WERI-Rb-1 (cell line): ENCODE results near the gene LHFPL6.

ENCODE experiments used
- DNase-seq: peaks from one replicate; pipeline ENCODE4 v3.0.0-alpha.2; 2020
- H3K27ac ChIP-seq: fragments of 250-450 bp; sonication (Bioruptor Pico); 2 replicates; pipeline ENCODE4 v1.5.1; 2020; ENCODE audit warnings: mild to moderate bottlenecking, moderate library complexity
- H3K27me3 ChIP-seq: fragments of 250-450 bp; sonication (Bioruptor Pico); 2 replicates; pipeline ENCODE4 v1.5.1; 2021; ENCODE audit warnings: mild to moderate bottlenecking, low read depth, moderate library complexity; ENCODE audit not compliant: insufficient read depth, severe bottlenecking
- H3K36me3 ChIP-seq: fragments of 250-450 bp; sonication (Bioruptor Pico); 2 replicates; pipeline ENCODE4 v1.5.1; 2020; ENCODE audit warnings: mild to moderate bottlenecking, moderate library complexity
- H3K4me3 ChIP-seq: 2 replicates; pipeline ENCODE4 v1.5.1; 2011; ENCODE audit warnings: low read depth, mild to moderate bottlenecking, control low read depth, low read length
- H3K9me3 ChIP-seq: fragments of 250-450 bp; sonication (Bioruptor Pico); 2 replicates; pipeline ENCODE4 v1.5.1; 2021; ENCODE audit warnings: mild to moderate bottlenecking, moderate library complexity; ENCODE audit not compliant: severe bottlenecking
- TF ChIP-seq, protein P1 (sequence below): IDR thresholded peaks from 2 replicates; pipeline ENCODE4 v1.5.1; 2011; ENCODE audit warnings: low read depth, mild to moderate bottlenecking, control low read depth, inconsistent platforms, low read length

Gene LHFPL6

DNA sequence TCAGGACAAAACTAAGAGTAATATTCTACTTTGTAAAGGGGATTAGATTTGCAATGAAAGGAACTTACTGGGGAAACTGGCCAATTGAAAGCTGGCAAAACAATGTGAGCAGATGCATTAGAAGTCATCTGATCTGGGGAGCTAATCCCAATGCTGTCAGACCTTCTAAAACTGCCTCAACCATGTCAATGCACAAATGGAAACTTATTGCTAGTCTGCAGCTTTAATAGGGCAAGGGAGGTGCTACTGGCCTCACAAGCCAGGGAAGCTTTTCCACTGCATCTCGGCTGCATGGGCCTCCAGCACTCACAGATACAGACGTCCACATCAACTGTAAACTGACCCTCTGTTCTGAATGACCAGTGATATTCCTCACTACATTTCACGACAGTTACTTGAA lies 154.2 kb downstream of the LHFPL6 start:
- TF ChIP-seq, protein P1, sequence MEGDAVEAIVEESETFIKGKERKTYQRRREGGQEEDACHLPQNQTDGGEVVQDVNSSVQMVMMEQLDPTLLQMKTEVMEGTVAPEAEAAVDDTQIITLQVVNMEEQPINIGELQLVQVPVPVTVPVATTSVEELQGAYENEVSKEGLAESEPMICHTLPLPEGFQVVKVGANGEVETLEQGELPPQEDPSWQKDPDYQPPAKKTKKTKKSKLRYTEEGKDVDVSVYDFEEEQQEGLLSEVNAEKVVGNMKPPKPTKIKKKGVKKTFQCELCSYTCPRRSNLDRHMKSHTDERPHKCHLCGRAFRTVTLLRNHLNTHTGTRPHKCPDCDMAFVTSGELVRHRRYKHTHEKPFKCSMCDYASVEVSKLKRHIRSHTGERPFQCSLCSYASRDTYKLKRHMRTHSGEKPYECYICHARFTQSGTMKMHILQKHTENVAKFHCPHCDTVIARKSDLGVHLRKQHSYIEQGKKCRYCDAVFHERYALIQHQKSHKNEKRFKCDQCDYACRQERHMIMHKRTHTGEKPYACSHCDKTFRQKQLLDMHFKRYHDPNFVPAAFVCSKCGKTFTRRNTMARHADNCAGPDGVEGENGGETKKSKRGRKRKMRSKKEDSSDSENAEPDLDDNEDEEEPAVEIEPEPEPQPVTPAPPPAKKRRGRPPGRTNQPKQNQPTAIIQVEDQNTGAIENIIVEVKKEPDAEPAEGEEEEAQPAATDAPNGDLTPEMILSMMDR = no peak
- Histone ChIP-seq H3K36me3 (no peaks in the 10 kb centered on the region), H3K4me3 (no peak overlapping the region), H3K9me3 (no peaks in the 10 kb centered on the region), H3K27me3 (no peaks in the 10 kb centered on the region), H3K27ac (peak overlapping the region; percentile 39; the same call in 1 of the 2 replicates)
- peak; percentile 42 for DNase-seq

DNA sequence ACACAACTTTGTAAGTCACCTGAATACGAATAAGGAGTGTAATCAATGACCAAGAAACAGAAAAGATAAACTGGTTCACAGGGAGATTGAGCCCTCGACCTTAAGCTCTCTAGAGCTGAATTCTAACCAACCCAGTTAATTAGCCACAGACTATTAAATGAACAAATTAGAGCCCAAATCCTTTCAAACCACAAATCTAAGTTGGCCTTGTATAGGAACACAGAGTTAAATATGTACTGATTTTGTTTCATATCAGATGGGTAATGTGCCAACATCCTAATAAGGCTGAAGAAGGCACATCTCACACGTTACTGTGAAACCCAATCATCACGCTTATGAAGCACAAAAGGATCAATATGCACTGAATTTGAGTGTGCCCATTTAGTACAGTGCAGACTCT lies 156.1 kb downstream of the LHFPL6 start:
- Histone ChIP-seq H3K9me3 (no peaks in the 10 kb centered on the region), H3K27ac (no peak overlapping the region), H3K27me3 (no peaks in the 10 kb centered on the region), H3K36me3 (no peaks in the 10 kb centered on the region), H3K4me3 (no peak overlapping the region)
- TF ChIP-seq, protein P1 = no peak
- DNase-seq = no peak

DNA sequence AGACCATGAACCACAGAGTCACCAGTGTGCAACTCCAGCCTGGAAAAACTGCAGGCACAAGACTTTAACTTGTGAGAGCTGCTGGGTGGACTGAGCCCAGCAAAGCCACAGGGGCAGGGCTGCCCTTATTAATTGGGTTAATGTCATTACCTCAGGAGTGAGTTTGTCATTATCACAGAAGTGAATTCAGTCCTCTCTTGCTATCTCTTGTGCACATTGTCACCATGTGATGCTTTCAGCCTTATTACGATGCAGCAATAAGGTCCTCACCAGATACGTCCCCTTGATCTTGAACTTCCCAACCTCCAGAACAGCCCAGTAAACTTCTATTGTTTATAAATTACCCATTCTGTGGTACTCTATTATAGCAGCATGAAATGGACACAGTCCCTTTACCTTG lies 158.1 kb downstream of the LHFPL6 start:
- Histone ChIP-seq H3K4me3 (no peak overlapping the region), H3K27ac (no peak overlapping the region), H3K27me3 (no peaks in the 10 kb centered on the region), H3K36me3 (no peaks in the 10 kb centered on the region), H3K9me3 (no peaks in the 10 kb centered on the region)
- TF ChIP-seq, protein P1 = no peak
- no peak for DNase-seq

DNA sequence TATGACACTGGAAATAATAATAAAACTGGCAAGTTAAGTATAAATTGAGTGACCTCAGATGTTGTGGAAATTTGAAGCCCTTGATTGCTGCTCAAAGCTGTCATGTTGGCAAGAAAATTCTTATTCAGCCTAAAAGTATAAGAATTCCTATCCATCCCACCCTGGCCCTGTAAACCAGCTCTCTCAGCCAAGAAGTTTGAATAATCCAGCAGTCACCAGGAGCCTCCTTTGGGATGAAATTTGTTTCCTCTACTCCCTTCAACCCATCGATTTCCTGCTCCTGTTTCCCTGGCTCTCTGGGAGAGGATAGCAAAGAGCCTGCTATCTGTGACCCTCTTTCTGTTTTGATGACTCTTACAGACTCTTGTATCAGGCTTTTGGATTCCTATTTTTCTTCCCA lies 169.3 kb downstream of the LHFPL6 start:
- Histone ChIP-seq H3K9me3 (no peaks in the 10 kb centered on the region), H3K27ac (no peak overlapping the region), H3K27me3 (no peaks in the 10 kb centered on the region), H3K36me3 (no peaks in the 10 kb centered on the region), H3K4me3 (no peak overlapping the region)
- TF ChIP-seq, protein P1 = no peak
- no peak for DNase-seq

DNA sequence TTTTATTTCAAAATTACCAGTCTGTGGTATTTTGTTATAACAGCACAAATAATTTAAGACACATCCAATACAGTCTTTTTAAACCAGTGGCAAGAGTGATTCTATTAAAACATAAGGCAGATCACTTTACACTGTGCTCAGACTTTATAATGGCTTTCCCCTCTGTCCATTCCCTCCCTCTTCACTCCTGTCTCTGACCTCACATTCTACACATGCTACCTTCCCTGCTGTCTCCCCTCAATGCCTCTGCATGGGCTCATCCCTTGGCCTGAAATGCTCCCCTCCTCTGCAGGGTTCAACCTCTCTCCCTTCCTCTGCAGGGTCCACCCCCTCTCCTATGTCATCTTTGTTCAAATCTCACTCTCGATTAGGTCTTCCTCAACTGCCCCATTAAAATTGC lies 170.8 kb downstream of the LHFPL6 start:
- no peak for DNase-seq
- no peaks in the 10 kb centered on the region for H3K27me3 ChIP-seq

More for the DNA sequence above, 170.8 kb downstream of the LHFPL6 start:
- Histone ChIP-seq H3K9me3 (no peaks in the 10 kb centered on the region), H3K36me3 (no peaks in the 10 kb centered on the region), H3K27ac (no peak overlapping the region), H3K4me3 (no peak overlapping the region)
- TF ChIP-seq, protein P1 = no peak
